Neural crest cell (in vitro differentiated cells): ENCODE results near the gene ACIN1. TPM values are rescaled to one million over a fixed set of nuclear protein-coding genes. Genes with fewer than 3 reads are reported as not detected.

ENCODE experiments used
- DNase-seq: peaks from one replicate; pipeline ENCODE4 v3.0.0; 2021; ENCODE audit warnings: low read depth, mixed read lengths, low spot score
- H3K27ac Mint-ChIP-seq: one replicate; pipeline ENCODE4 v1.8.0; 2021; ENCODE audit warnings: mild to moderate bottlenecking, mixed read lengths; ENCODE audit not compliant: unreplicated experiment
- H3K27me3 Mint-ChIP-seq: 2 replicates; pipeline ENCODE4 v1.8.0; 2021; ENCODE audit warnings: low read depth, mild to moderate bottlenecking, mixed read lengths
- H3K36me3 Mint-ChIP-seq: 2 replicates; pipeline ENCODE4 v1.8.0; 2021; ENCODE audit warnings: low read depth, mild to moderate bottlenecking, mixed read lengths
- H3K4me1 Mint-ChIP-seq: 2 replicates; pipeline ENCODE4 v1.8.0; 2021; ENCODE audit warnings: mixed read lengths
- H3K4me3 Mint-ChIP-seq: one replicate; pipeline ENCODE4 v1.8.0; 2021; ENCODE audit warnings: mild to moderate bottlenecking, mixed read lengths
- H3K9me3 Mint-ChIP-seq: 2 replicates; pipeline ENCODE4 v1.8.0; 2021; ENCODE audit warnings: mixed read lengths
- CTCF ChIP-seq: fragments of 200-600 bp; sonication (generic); conservative IDR thresholded peaks from 2 replicates; pipeline ENCODE4 v1.5.0; 2021; ENCODE audit warnings: antibody characterized with exemption, mild to moderate bottlenecking
- total RNA-seq: library from RNA; stranded (reverse); gene quantifications from 2 replicates; pipeline ENCODE4 v1.2.1, GENCODE V29; 2021

The ACIN1 gene
- total RNA-seq, 1 donor from 2014 or later = 352 TPM

GRCh38 chr14:23127861-23128260, 32.9 kb upstream of the ACIN1 start:
- Mint-ChIP-seq H3K36me3 (no peaks in the 10 kb centered on the region), H3K27ac (no peak overlapping the region), H3K9me3 (no peaks in the 10 kb centered on the region), H3K4me1 (peaks cover 4% of the 10 kb centered on the region), H3K27me3 (peaks cover 2% of the 10 kb centered on the region), H3K4me3 (no peak overlapping the region)
- no peak for DNase-seq
- TF ChIP-seq CTCF = no peak

GRCh38 chr14:23126548-23127278, 31.8 kb upstream of the ACIN1 start:
- no peak overlapping the region for H3K4me3 Mint-ChIP-seq
- H3K36me3 Mint-ChIP-seq = no peaks in the 10 kb centered on the region
- H3K4me1 Mint-ChIP-seq = peaks cover 4% of the 10 kb centered on the region
- DNase-seq = no peak
- no peak overlapping the region for H3K27ac Mint-ChIP-seq
- TF ChIP-seq CTCF = no peak
- no peaks in the 10 kb centered on the region for H3K9me3 Mint-ChIP-seq
- H3K27me3 Mint-ChIP-seq = peaks cover 2% of the 10 kb centered on the region

GRCh38 chr14:23125933-23126524, 31.1 kb upstream of the ACIN1 start:
- no peak overlapping the region for H3K4me3 Mint-ChIP-seq
- peaks cover 6% of the 10 kb centered on the region for H3K27me3 Mint-ChIP-seq
- no peaks in the 10 kb centered on the region for H3K36me3 Mint-ChIP-seq
- TF ChIP-seq CTCF = no peak
- H3K27ac Mint-ChIP-seq = no peak overlapping the region
- no peak for DNase-seq
- H3K4me1 Mint-ChIP-seq = peaks cover 8% of the 10 kb centered on the region
- no peaks in the 10 kb centered on the region for H3K9me3 Mint-ChIP-seq

GRCh38 chr14:23125011-23125410, 30.1 kb upstream of the ACIN1 start:
- Mint-ChIP-seq H3K4me3 (no peak overlapping the region), H3K27ac (no peak overlapping the region), H3K27me3 (peaks cover 3% of the 10 kb centered on the region), H3K36me3 (no peaks in the 10 kb centered on the region), H3K9me3 (no peaks in the 10 kb centered on the region), H3K4me1 (peaks cover 14% of the 10 kb centered on the region)
- DNase-seq = no peak
- no peak for TF ChIP-seq CTCF

GRCh38 chr14:23124337-23124954, 29.5 kb upstream of the ACIN1 start:
- Mint-ChIP-seq H3K9me3 (no peaks in the 10 kb centered on the region), H3K4me3 (no peak overlapping the region), H3K4me1 (peaks cover 16% of the 10 kb centered on the region), H3K27me3 (peaks cover 3% of the 10 kb centered on the region), H3K36me3 (no peaks in the 10 kb centered on the region), H3K27ac (peak overlapping the region; percentile 40)
- TF ChIP-seq CTCF = no peak
- no peak for DNase-seq
